Astrocyte (in vitro differentiated cells and primary cell): ENCODE measurements around the gene KIAA0753.

Experiments used
- EZH2 ChIP-seq: IDR thresholded peaks from 2 replicates; pipeline ENCODE4 v1.6.1; 2012; ENCODE audit warnings: mild to moderate bottlenecking, low read length, inconsistent platforms; ENCODE audit not compliant: insufficient read depth
- TF ChIP-seq, protein P1 (sequence below): IDR thresholded peaks from 2 replicates; pipeline ENCODE4 v1.5.1; 2011; ENCODE audit warnings: low read depth, mild to moderate bottlenecking, inconsistent platforms, low read length, moderate library complexity; ENCODE audit not compliant: insufficient read depth

DNA sequence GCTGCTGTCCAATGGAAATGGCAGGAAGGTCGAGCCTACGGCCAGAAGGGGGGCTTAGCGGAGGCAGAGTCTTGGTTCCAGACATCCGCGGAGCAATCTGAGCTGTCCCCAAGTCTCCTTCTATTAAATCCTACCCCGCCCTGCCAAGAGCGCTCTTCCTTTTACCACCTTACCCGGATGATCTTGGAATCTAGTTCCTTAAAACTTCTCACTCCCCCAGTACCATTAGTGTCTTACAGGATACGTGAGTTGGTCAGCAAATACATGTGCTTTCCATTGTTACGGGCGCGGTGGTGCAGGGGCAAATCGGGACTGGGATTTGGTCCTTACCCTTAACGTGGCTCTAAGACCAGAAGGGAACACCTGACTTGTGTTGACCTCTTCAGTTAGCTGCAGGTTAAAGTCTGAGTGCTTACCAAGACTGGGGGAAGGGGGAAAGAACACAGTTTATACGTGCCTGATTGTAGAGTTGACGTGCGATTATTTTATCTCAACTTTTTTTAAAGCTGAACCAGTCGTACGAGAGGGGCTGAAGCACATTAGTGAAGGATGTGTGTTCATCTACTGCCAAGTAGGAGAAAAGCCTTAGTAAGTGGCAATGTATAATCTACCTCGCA, 844 bp upstream of the KIAA0753 start:
- TF ChIP-seq, protein P1, sequence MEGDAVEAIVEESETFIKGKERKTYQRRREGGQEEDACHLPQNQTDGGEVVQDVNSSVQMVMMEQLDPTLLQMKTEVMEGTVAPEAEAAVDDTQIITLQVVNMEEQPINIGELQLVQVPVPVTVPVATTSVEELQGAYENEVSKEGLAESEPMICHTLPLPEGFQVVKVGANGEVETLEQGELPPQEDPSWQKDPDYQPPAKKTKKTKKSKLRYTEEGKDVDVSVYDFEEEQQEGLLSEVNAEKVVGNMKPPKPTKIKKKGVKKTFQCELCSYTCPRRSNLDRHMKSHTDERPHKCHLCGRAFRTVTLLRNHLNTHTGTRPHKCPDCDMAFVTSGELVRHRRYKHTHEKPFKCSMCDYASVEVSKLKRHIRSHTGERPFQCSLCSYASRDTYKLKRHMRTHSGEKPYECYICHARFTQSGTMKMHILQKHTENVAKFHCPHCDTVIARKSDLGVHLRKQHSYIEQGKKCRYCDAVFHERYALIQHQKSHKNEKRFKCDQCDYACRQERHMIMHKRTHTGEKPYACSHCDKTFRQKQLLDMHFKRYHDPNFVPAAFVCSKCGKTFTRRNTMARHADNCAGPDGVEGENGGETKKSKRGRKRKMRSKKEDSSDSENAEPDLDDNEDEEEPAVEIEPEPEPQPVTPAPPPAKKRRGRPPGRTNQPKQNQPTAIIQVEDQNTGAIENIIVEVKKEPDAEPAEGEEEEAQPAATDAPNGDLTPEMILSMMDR = no peak
- TF ChIP-seq EZH2 = no peak
